Stomach (tissue), 9 donors: ENCODE results near the gene CFAP46. TPM values are rescaled to one million over a fixed set of nuclear protein-coding genes. Genes with fewer than 3 reads are reported as not detected.

ENCODE experiments used
- DNase-seq, 2 donors: peaks; one replicate each; pipeline versions ENCODE4 v3.0.0 to v3.0.0-alpha.2; 2013 to 2019
- H3K27ac ChIP-seq, 5 donors: fragments of 200-600 bp in 4 of 5; sonication (generic) in 4 of 5; one replicate each; pipeline ENCODE4 v1.5.1; 2013 to 2019; ENCODE audit warnings: mild to moderate bottlenecking in 1 of 5, moderate library complexity in 1 of 5
- H3K27me3 ChIP-seq, 3 donors: fragments of 200-600 bp; sonication (generic); one replicate each; pipeline ENCODE4 v1.5.1; 2017 to 2019; ENCODE audit warnings: mixed run types in 1 of 3
- H3K36me3 ChIP-seq, 4 donors: fragments of 200-600 bp; sonication (generic); 1 replicate in 3 of 4; 2 replicates in 1 of 4; pipeline ENCODE4 v1.5.1; 2016 to 2019
- H3K4me1 ChIP-seq, 4 donors: fragments of 200-600 bp; sonication (generic); one replicate each; pipeline ENCODE4 v1.5.1; 2016 to 2019
- H3K4me3 ChIP-seq, 4 donors: fragments of 200-600 bp; sonication (generic) in 3 of 4; one replicate each; pipeline ENCODE4 v1.5.1; 2016 to 2019; ENCODE audit warnings: mild to moderate bottlenecking in 1 of 4
- H3K9me3 ChIP-seq, 4 donors: fragments of 200-600 bp; sonication (generic); one replicate each; pipeline ENCODE4 v1.5.1; 2016 to 2019
- EP300 ChIP-seq: sonication (generic); formaldehyde crosslinking; IDR thresholded peaks from one replicate; pipeline ENCODE4 v1.6.1; 2017; ENCODE audit warnings: antibody characterized with exemption
- POLR2A ChIP-seq, 4 donors: fragments of 450-650 bp; IDR thresholded peaks; one replicate each; pipeline ENCODE4 v1.6.1; 2016; ENCODE audit warnings: antibody characterized with exemption in 4 of 4, control low read depth in 2 of 4, mild to moderate bottlenecking in 1 of 4, moderate library complexity in 1 of 4
- POLR2AphosphoS5 ChIP-seq, 3 donors: sonication (generic); formaldehyde crosslinking; IDR thresholded peaks; one replicate each; pipeline ENCODE4 v1.6.1; 2016; ENCODE audit warnings: antibody characterized with exemption in 3 of 3
- WGBS, 5 donors: extraction: QIAGEN DNeasy Blood & Tissue Kit in 3 of 5; methylation state at CpG; one replicate each; pipeline versions ENCODE4 v1.1.5 to v1.1.7; 2013 to 2018; 5-methylcytosine and 5-hydroxymethylcytosine counted together
- intact Hi-C: fragments of 100-400 bp; cut with DNase I; formaldehyde crosslinking; loops from one replicate; pipeline ENCODE4 v1.15.1; 2023; ENCODE audit warnings: low total_unique reads
- polyA plus RNA-seq, 3 donors: library from polyadenylated mRNA; stranded (reverse); fragments of 200-250 nt; gene quantifications; one replicate each; pipeline ENCODE4 v1.2.3, GENCODE V29; 2013
- total RNA-seq, 5 donors: library from RNA; depleted of rRNA; stranded (reverse); fragments of >200 nt; gene quantifications; one replicate each; pipeline versions ENCODE4 v1.1.0 to v1.2.3, GENCODE V29; 2014 to 2016
- TF ChIP-seq, protein P1 (sequence below), 7 experiments: fragments of 450-650 bp in 4 of 7; fragments of 200-600 bp in 3 of 7; sonication (generic) in 3 of 7; IDR thresholded peaks; one replicate each; pipeline ENCODE4 v1.5.1; 2016 to 2019; ENCODE audit warnings: antibody characterized with exemption in 7 of 7, control low read depth in 2 of 7, mild to moderate bottlenecking in 1 of 7
- donor health status: healthy with polysubstance abuse.
- donor health status: Bipolar disorder and iron deficiency.
- donor health status: healthy.

The CFAP46 gene
- total and polyA plus RNA-seq, 8 donors, result under 0.01 to 5.8 (median 1.8) TPM; not detected in 1

DNA sequence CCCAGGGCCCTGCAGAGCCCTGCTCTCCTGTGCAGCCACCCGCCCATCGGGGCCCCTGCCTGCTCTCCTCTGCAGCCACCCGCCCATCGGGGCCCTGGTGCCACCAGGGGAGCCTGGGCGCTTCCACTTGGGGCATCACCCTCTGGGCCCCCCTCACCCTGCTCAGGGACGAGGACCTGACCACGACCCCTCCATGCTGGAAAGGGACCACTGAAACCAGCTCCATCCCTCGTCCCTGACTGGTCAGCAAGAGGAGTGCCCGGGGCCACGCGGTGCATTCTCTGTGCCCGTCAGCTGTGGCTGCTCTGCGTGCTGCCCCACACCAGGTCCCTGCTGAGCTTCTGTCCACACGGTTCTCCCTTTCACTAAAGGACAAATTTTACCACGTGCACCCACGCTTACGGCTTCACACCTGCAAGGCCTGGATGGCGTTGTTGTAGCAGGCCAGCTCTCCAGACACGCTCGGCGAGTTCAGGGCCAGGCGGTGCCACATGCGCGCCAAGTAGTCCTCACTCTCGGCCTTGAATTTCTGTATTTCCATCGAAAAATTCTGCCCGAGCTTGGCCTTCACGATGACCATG, 57.6 kb downstream of the CFAP46 start:
- Histone ChIP-seq H3K4me3 (no peak overlapping the region), H3K4me1 (no peaks in the 10 kb centered on the region), H3K36me3 (no peaks in the 10 kb centered on the region), H3K27me3 (peaks cover 0 to 48% (median 11%) of the 10 kb centered on the region in 3 donors), H3K9me3 (no peaks in the 10 kb centered on the region), H3K27ac (no peak overlapping the region)
- DNase-seq, result no peak
- intact Hi-C loops, result no loop called here
- no peak for TF ChIP-seq EP300
- no peak for TF ChIP-seq POLR2A (IDR thresholded peaks at IDR 0.05)
- TF ChIP-seq, protein P1, sequence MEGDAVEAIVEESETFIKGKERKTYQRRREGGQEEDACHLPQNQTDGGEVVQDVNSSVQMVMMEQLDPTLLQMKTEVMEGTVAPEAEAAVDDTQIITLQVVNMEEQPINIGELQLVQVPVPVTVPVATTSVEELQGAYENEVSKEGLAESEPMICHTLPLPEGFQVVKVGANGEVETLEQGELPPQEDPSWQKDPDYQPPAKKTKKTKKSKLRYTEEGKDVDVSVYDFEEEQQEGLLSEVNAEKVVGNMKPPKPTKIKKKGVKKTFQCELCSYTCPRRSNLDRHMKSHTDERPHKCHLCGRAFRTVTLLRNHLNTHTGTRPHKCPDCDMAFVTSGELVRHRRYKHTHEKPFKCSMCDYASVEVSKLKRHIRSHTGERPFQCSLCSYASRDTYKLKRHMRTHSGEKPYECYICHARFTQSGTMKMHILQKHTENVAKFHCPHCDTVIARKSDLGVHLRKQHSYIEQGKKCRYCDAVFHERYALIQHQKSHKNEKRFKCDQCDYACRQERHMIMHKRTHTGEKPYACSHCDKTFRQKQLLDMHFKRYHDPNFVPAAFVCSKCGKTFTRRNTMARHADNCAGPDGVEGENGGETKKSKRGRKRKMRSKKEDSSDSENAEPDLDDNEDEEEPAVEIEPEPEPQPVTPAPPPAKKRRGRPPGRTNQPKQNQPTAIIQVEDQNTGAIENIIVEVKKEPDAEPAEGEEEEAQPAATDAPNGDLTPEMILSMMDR (IDR thresholded peaks at IDR 0.05), result no peak
- TF ChIP-seq POLR2AphosphoS5 (IDR thresholded peaks at IDR 0.05), result no peak
- 88 to 92% (median 90%) methylated on average over 20 to 28 of the region's 28 CpGs for WGBS, 5 donors

DNA sequence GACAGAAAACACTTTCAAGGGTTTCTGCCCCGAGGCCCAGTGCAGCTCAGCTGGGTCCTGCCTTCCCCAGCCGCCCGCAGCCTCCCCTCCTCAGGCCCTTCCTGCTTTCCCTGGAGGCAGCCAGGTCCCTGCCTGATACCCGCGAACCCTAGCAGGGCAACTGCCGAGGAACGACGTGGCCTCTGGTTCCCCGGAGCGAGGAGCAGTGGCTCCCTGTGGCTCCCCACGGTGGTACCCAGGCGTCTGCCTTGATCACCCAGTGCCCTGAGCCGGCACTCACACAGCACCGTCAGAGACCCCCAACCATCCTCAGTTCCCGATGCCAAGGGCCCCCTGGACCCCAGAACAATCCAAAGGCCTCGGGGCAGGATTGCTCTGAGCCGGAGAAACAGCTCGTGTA, 58.3 kb downstream of the CFAP46 start:
- intact Hi-C loops, result no loop called here
- Histone ChIP-seq H3K27ac (no peak overlapping the region), H3K36me3 (no peaks in the 10 kb centered on the region), H3K4me1 (peaks cover 0 to 6% (median 0%) of the 10 kb centered on the region in 4 donors), H3K4me3 (no peak overlapping the region), H3K9me3 (no peaks in the 10 kb centered on the region), H3K27me3 (peaks cover 0 to 48% (median 4%) of the 10 kb centered on the region in 3 donors)
- TF ChIP-seq EP300, result no peak
- TF ChIP-seq POLR2AphosphoS5 (IDR thresholded peaks at IDR 0.05), result no peak
- TF ChIP-seq POLR2A (IDR thresholded peaks at IDR 0.05), result no peak
- TF ChIP-seq, protein P1 (IDR thresholded peaks at IDR 0.05), result no peak
- 69 to 79% (median 76%) methylated on average over 17 to 18 of the region's 18 CpGs for WGBS, 5 donors
- no peak for DNase-seq

DNA sequence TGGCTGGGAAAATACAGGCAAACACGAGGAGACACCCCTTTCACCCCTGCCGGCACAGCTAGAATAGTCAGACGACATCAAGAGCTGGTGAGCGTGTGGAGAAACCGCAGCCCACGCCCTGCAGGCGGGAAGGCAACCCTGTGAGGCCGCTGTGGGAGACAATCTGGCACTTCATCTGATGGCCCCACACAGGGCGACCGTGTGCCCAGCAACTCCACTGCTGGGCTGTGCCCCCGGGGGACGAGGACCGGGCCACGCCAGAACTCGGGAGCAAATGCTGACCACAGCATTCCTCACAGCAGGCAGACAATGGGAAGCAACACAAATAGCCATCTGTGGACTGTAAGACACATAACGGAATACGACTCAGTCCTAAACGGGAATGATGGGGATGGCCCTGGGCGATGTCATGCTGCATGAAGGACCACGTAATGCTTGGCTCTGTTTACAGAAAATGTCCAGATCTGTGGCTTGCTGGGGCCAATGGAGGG, 58.9 kb downstream of the CFAP46 start:
- no peak for DNase-seq
- H3K27ac ChIP-seq, result no peak overlapping the region
- TF ChIP-seq EP300, result no peak
- no peak for TF ChIP-seq POLR2A (IDR thresholded peaks at IDR 0.05)
- TF ChIP-seq POLR2AphosphoS5 (IDR thresholded peaks at IDR 0.05), result no peak
- TF ChIP-seq, protein P1 (IDR thresholded peaks at IDR 0.05), result no peak
- WGBS, 5 donors, result 60 to 70% (median 68%) methylated on average over 20 of the region's 20 CpGs
- peaks cover 0 to 6% (median 0%) of the 10 kb centered on the region in 4 donors for H3K4me1 ChIP-seq
- peaks cover 0 to 50% (median under 1%) of the 10 kb centered on the region in 3 donors for H3K27me3 ChIP-seq
- no peak overlapping the region for H3K4me3 ChIP-seq
- H3K36me3 ChIP-seq, result no peaks in the 10 kb centered on the region
- no peaks in the 10 kb centered on the region for H3K9me3 ChIP-seq
- intact Hi-C loops, result no loop called here

DNA sequence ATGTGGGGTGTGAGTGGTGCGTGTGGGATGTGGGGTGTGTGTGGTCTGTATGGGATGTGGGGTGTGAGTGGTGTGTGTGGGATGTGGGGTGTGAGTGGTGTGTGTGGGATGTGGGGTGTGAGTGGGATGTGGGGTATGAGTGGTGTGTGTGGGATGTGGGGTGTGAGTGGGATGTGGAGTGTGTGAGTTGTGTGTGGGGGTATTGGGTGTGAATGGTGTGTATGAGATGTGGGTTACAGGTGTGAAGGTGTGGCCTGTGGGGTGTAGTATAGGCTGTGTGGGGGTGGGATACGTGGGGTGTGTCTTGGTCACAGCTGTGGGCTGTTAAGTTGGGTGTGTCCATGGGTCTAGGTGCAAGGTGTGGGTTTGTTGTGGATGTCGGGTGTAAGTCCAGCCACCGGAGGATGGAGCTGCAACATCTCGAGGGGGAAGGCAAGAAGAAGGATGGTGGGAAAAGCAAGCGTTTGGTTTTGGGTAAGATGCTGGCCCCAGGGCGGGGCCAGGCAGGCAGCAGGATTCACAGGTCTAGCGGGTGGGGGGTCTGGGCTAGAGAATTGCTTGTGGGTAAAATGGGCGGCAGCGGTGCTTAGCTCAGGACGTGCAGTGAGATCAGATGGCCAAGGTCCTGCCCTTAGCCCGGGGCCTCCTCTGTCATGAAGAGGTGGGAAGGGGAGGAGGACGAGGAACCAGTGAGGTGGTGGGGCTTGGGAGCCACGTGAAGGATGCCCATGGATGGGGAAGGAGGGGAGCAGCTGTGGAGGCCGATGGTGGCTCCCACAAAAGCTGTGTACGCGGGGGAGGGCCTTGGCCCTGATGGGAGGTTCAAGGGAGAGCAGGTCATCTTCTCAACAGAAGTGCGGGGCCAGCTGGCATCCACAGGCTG, 60.1 kb downstream of the CFAP46 start:
- Histone ChIP-seq H3K36me3 (no peaks in the 10 kb centered on the region), H3K27me3 (peaks cover 0 to 58% (median 7%) of the 10 kb centered on the region in 3 donors), H3K27ac (no peak overlapping the region), H3K9me3 (no peaks in the 10 kb centered on the region), H3K4me3 (no peak overlapping the region), H3K4me1 (peaks cover 0 to 6% (median 0%) of the 10 kb centered on the region in 4 donors)
- no peak for DNase-seq
- WGBS, 5 donors, result 76 to 83% (median 78%) methylated on average over 18 of the region's 18 CpGs
- TF ChIP-seq POLR2AphosphoS5 (IDR thresholded peaks at IDR 0.05) (no peak), POLR2A (IDR thresholded peaks at IDR 0.05) (no peak), EP300 (no peak)
- TF ChIP-seq, protein P1 (IDR thresholded peaks at IDR 0.05), result no peak
- intact Hi-C loops, result no loop called here
